ENCODE measurements around the gene IRAK4. TPM values are rescaled to one million over a fixed set of nuclear protein-coding genes. Genes with fewer than 3 reads are reported as not detected.
A peak's percentile ranks its signal among the peaks of the same experiment; 100 is the strongest.

The IRAK4 gene
- total RNA-seq, 2 donors from 2014 or later: 17.3 to 18.6 TPM

GRCh38 chr12:43789941-43790340 is 31.2 kb downstream of the IRAK4 start:
- no peaks in the 10 kb centered on the region for H3K36me3 ChIP-seq
- no peak overlapping the region for H3K9ac ChIP-seq (ENCODE audit: low read depth in 2 of 2, low read length in 2 of 2)
- no peaks in the 10 kb centered on the region for H3K4me1 ChIP-seq
- no peak for DNase-seq
- intact Hi-C loops (cut with DNase I): no loop called here
- no peaks in the 10 kb centered on the region for H3K27me3 ChIP-seq
- no peak overlapping the region for H3K4me3 ChIP-seq
- H3K9me3 ChIP-seq: no peaks in the 10 kb centered on the region
- no peak overlapping the region for H3K27ac ChIP-seq
- no peak for TF ChIP-seq CTCF (IDR thresholded peaks at IDR 0.05)

DNA sequence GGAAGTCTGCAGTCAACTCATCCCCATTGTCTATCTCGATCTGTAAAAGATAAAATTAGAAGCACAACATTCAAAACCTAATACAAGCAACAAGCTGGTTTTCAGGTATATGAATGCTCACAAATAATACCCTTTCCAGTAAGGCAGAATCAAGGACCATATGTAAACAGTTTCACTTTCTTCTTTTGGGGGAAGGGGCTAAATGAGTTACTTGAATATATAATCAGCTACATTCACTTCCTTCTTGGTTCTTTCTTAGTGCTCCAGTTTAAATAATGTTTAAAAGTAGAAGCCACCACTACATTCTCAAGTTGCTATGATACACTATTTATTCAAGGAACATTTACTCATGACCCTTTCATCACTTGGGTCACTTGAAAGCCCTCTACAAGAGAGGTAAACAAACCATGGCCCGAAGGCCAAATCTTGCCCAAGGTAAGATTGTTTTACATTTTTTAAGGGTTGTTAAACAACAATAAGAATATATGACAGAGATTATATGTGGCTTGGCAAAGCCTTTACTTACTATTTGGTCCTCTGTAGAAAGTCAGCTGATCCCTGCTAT is 37.0 kb downstream of the IRAK4 start:
- no peak for DNase-seq
- Histone ChIP-seq H3K36me3 (peaks cover 9% of the 10 kb centered on the region), H3K9ac (ENCODE audit: low read depth in 2 of 2, low read length in 2 of 2) (no peak overlapping the region), H3K27ac (no peak overlapping the region), H3K4me3 (no peak overlapping the region), H3K9me3 (no peaks in the 10 kb centered on the region), H3K4me1 (no peaks in the 10 kb centered on the region), H3K27me3 (no peaks in the 10 kb centered on the region)
- no peak for TF ChIP-seq CTCF (IDR thresholded peaks at IDR 0.05)
- intact Hi-C loops (cut with DNase I): no loop called here

- Histone ChIP-seq H3K9ac (ENCODE audit: low read depth in 2 of 2, low read length in 2 of 2) (no peak overlapping the region), H3K36me3 (peaks cover 9% of the 10 kb centered on the region), H3K4me1 (no peaks in the 10 kb centered on the region), H3K27ac (no peak overlapping the region), H3K4me3 (no peak overlapping the region), H3K9me3 (no peaks in the 10 kb centered on the region), H3K27me3 (no peaks in the 10 kb centered on the region)
- intact Hi-C loops (cut with DNase I): no loop called here
- DNase-seq: no peak
- no peak for TF ChIP-seq CTCF (IDR thresholded peaks at IDR 0.05)
Measured at GRCh38 chr12:43797561-43798217, 38.9 kb downstream of the IRAK4 start.

DNA sequence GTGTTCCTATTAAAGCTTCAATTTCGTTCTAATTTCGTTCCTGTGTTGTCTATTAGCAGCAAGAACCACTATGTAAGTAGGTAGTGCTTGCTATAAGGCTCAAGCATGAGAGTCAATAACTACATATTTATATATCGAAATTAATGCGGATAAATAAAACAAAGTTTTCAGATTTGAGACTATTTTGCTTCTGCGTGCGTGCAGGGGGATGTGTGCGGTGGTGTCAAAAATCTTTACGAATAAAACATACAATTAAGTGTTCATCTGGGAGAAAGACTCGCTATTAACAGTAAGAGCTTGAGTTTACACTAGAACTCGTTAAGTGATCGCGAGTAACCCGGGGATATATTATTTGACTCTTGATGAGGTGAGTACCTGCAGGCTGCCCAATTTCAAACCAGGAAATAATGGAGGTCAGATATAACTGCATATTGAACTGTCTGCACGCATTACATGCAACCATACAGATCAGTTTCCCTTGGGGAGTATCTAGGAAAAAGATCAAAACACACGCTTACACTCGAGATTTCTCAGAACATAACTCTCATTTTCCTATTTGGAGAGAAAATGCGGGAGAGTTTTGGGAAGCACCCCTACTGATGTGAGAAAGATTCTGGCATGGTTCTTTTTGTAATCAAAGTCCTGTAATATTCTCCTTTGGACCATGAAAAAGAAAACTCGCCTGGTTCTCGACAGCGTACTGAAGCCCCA is 46.6 kb downstream of the IRAK4 start:
- intact Hi-C loops (cut with DNase I): no loop called here
- TF ChIP-seq CTCF (IDR thresholded peaks at IDR 0.05): no peak
- peak; percentile 22 for DNase-seq

DNA sequence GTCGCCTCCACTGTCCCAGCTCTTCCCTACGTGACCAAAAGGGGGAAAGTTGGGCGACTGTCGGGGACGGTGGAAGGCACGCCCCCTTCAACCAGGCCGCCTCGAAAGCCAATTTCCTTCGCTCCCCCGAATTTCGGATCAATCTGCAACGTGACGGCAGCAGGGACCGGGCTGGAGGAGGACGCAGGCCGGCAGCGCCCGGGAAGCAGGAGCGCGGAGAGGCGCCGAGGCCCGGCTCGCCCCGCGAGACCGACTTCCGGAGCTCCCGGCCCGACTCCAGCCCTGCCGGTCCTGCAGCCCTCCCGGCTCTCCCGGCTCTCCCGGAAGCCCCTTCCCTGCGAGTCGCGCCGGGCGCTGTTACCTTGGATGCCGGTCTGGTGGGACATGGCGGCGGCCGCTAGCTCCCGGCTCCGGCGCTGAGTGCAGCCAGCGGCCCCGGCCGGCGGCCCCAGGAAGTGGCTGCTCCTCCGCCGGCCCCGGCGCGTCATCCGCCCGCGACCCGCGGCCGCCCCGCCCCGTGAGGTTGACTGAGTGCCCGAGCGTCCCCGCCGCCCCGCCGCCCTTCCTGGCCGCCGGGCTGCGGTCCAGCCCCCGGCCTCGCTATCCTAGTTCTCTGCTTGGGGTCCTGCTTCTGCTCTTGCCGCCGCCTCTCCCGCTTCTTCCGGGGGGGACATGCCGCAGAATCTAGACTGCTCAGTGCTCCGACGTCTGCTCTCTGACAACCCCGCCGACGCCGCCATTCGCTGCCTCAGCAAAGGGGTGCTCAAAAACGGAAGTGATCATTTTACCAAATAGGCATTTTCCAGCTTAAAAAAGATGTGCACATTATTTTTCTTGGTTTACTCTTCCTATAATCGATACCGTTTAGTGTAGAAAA is 47.3 kb downstream of the IRAK4 start, which contains the start of gene TWF1:
TSS of gene TWF1 (minus strand) at position 458 of the 877 bp plus-strand sequence. CDS start at position 386, 72 bp downstream.
- H3K9me3 ChIP-seq: no peaks in the 10 kb centered on the region
- H3K27ac ChIP-seq: peak within 1 kb of the TSS; percentile 96
- DNase-seq: peak; percentile 88
- H3K9ac ChIP-seq (ENCODE audit: low read depth in 2 of 2, low read length in 2 of 2): peak within 1 kb of the TSS; percentile 63 to 91
- intact Hi-C loops (cut with DNase I): no loop called here
- no peak for TF ChIP-seq CTCF (IDR thresholded peaks at IDR 0.05)
- H3K36me3 ChIP-seq: no peaks in the 10 kb centered on the region
- peak within 1 kb of the TSS; percentile 91 for H3K4me3 ChIP-seq
- H3K4me1 ChIP-seq: no peaks in the 10 kb centered on the region
- no peaks in the 10 kb centered on the region for H3K27me3 ChIP-seq

More for the DNA sequence above, 46.6 kb downstream of the IRAK4 start:
- peak overlapping the region; percentile 63 to 91 for H3K9ac ChIP-seq (ENCODE audit: low read depth in 2 of 2, low read length in 2 of 2)
- H3K4me1 ChIP-seq: no peaks in the 10 kb centered on the region
- H3K9me3 ChIP-seq: no peaks in the 10 kb centered on the region
- H3K27ac ChIP-seq: peak overlapping the region; percentile 96
- no peaks in the 10 kb centered on the region for H3K36me3 ChIP-seq
- H3K4me3 ChIP-seq: peak overlapping the region; percentile 91
- H3K27me3 ChIP-seq: no peaks in the 10 kb centered on the region
